HepG2 (cell line): Measurements from ENCODE around the gene GTPBP6. TPM values are rescaled to one million over a fixed set of nuclear protein-coding genes. Genes with fewer than 3 reads are reported as not detected.
"Not testable (repeated sequence)": the region's sequence is repeated elsewhere in the genome, so short reads cannot be mapped to it uniquely, and the experiment has no call there.

ENCODE experiments used
- ATAC-seq: fragments of 200-7000 bp; cut with Tn5 transposase; 3 replicates; pipeline ENCODE4 v1.9.1; 2020; ENCODE audit warnings: mild to moderate bottlenecking, moderate library complexity
- BruUV-seq: library from RNA; stranded (reverse); fragments of 400-500 nt; replicated peaks from 2 replicates; lab custom pipeline; 2021; lab: Mats Ljungman, UMichigan
- CTCF ChIA-PET: fragments of 300-600 bp; formaldehyde crosslinking; extraction: SDS; loops from one replicate; lab custom pipeline; 2021; ENCODE audit warnings: low total read pairs, inconsistent platforms, low intra/inter-chr PET ratio; lab: Yijun Ruan, JAX
- POLR2A ChIA-PET: fragments of 350-600 bp; sonication (Branson Sonifier 250); formaldehyde crosslinking; loops from one replicate; lab custom pipeline; 2020; ENCODE audit warnings: antibody characterized with exemption, inconsistent platforms; lab: Yijun Ruan, JAX
- DNase-seq: peaks from one replicate; pipeline ENCODE4 v3.0.0-alpha.2; 2015; ENCODE audit warnings: low spot score
- FAIRE-seq: peaks from 3 replicates; lab custom pipeline; 2011; peaks lifted over from hg19 to GRCh38; lab: Jason Lieb, UNC
- H2AFZ ChIP-seq: one replicate; pipeline ENCODE4 v1.6.1; 2011; ENCODE audit warnings: low read length, inconsistent platforms
- H3K27ac ChIP-seq: fragments of 300-600 bp; 3 replicates; pipeline ENCODE4 v1.8.0; 2011; ENCODE audit warnings: mixed run types, mild to moderate bottlenecking, mixed read lengths, low read length, inconsistent platforms; ENCODE audit not compliant: insufficient read depth; ENCODE audit errors: extremely low read length
- H3K27me3 ChIP-seq, 2 experiments: fragments of 200-600 bp in 1 of 2; 2 replicates in 1 of 2; 3 replicates in 1 of 2; pipeline versions ENCODE4 v1.6.0 to v1.8.0; 2011; ENCODE audit warnings: low read length in 2 of 2, mild to moderate bottlenecking in 2 of 2, moderate library complexity in 2 of 2, inconsistent platforms in 1 of 2; ENCODE audit not compliant: insufficient read depth in 2 of 2, control insufficient read depth in 1 of 2
- H3K36me3 ChIP-seq, 2 experiments: fragments of 200-600 bp in 1 of 2; replicated peaks in 1 of 2; 2 replicates in 1 of 2; 3 replicates in 1 of 2; pipeline versions ENCODE4 v1.5.1 to v1.8.0; 2011; ENCODE audit warnings: low read length in 2 of 2, inconsistent platforms in 1 of 2; ENCODE audit not compliant: insufficient read depth in 2 of 2, control insufficient read depth in 1 of 2
- H3K4me1 ChIP-seq: 2 replicates; pipeline ENCODE4 v1.5.1; 2012; ENCODE audit warnings: low read length, inconsistent platforms; ENCODE audit not compliant: insufficient read depth
- H3K4me2 ChIP-seq: 2 replicates; pipeline ENCODE4 v1.6.0; 2011; ENCODE audit warnings: low read depth, low read length, inconsistent platforms
- H3K4me3 ChIP-seq, 3 experiments: fragments of 200-600 bp in 1 of 3; sonication (generic), shearing (Covaris generic) in 1 of 3; replicated peaks in 1 of 3; 2 replicates each; pipeline ENCODE4 v1.5.1; 2011 to 2016; ENCODE audit warnings: low read length in 3 of 3, inconsistent platforms in 2 of 3, low read depth in 2 of 3, mild to moderate bottlenecking in 2 of 3, control low read depth in 1 of 3, mixed read lengths in 1 of 3; ENCODE audit not compliant: insufficient read depth in 1 of 3
- H3K79me2 ChIP-seq: one replicate; pipeline ENCODE4 v1.6.1; 2011; ENCODE audit warnings: low read length, inconsistent platforms; ENCODE audit not compliant: insufficient read depth
- H3K9ac ChIP-seq: 2 replicates; pipeline ENCODE4 v1.6.0; 2011; ENCODE audit warnings: mild to moderate bottlenecking, low read depth, low read length, inconsistent platforms; ENCODE audit not compliant: insufficient read depth
- H3K9me3 ChIP-seq: 2 replicates; pipeline ENCODE4 v1.5.1; 2012; ENCODE audit warnings: mild to moderate bottlenecking, low read length
- H4K20me1 ChIP-seq: 2 replicates; pipeline ENCODE4 v1.6.0; 2011; ENCODE audit warnings: inconsistent platforms, mild to moderate bottlenecking, low read length, moderate library complexity; ENCODE audit not compliant: insufficient read depth
- KDM1A ChIP-seq: IDR thresholded peaks from 2 replicates; pipeline ENCODE4 v1.6.1; 2016; ENCODE audit warnings: missing compliant biosample characterization
- ZNF510 ChIP-seq: sonication (generic); formaldehyde crosslinking; IDR thresholded peaks from 2 replicates; pipeline ENCODE4 v1.4.0; 2020; ENCODE audit warnings: low read depth, mild to moderate bottlenecking, missing genetic modification reagents
- ZSCAN31 ChIP-seq: sonication (generic); formaldehyde crosslinking; IDR thresholded peaks from 2 replicates; pipeline ENCODE4 v1.5.0; 2020; ENCODE audit warnings: low read depth, mild to moderate bottlenecking, missing genetic modification reagents
- WGBS: methylation state at CpG from one replicate; pipeline ENCODE4 v1.1.6; 2017; ENCODE audit warnings: low lambda C conversion rate; 5-methylcytosine and 5-hydroxymethylcytosine counted together
- in situ Hi-C: cut with HindIII; loops from 2 replicates; pipeline ENCODE4 v1.10.0; 2017; ENCODE audit warnings: low pct_unique_long_range_greater_than_20kb; ENCODE audit not compliant: extremely low pct_ligation_motif_present
- intact Hi-C: fragments of 100-400 bp; cut with micrococcal nuclease; formaldehyde crosslinking; loops from one replicate; pipeline ENCODE4 v1.10.0; 2022; ENCODE audit not compliant: unreplicated experiment
- polyA plus RNA-seq, 8 experiments: library from polyadenylated mRNA; depleted of rRNA in 3 of 8; stranded (reverse) in 7 of 8; unstranded in 1 of 8; fragments of >200 nt; fragmentation: Illumina TruSeq in 4 of 8; extraction: Trizol in 4 of 8; gene quantifications; 2 replicates each; pipeline versions ENCODE4 v1.2.1 to v1.2.3, GENCODE V29; 2011 to 2016; ENCODE audit warnings: low read depth in 4 of 8, missing spikeins in 1 of 8, mixed read lengths in 1 of 8; ENCODE audit not compliant: insufficient read depth in 1 of 8
- total RNA-seq, 5 experiments: library from RNA; depleted of rRNA; stranded (reverse); fragments of >200 nt; fragmentation: Illumina TruSeq; extraction: Trizol; gene quantifications; 2 replicates each; pipeline ENCODE4 v1.2.3, GENCODE V29; 2016; ENCODE audit warnings: low read depth in 1 of 5
- TF ChIP-seq, protein P1 (sequence below): sonication (generic); formaldehyde crosslinking; IDR thresholded peaks from 2 replicates; pipeline ENCODE4 v1.5.1; 2020; ENCODE audit warnings: mild to moderate bottlenecking, missing genetic modification reagents, moderate library complexity

The GTPBP6 gene
- total and polyA plus RNA-seq, 2 of the 13 experiments (the other 11 are each of a cell fraction or from before 2014, with no cell fraction given), result 20.2 to 39.6 TPM

DNA sequence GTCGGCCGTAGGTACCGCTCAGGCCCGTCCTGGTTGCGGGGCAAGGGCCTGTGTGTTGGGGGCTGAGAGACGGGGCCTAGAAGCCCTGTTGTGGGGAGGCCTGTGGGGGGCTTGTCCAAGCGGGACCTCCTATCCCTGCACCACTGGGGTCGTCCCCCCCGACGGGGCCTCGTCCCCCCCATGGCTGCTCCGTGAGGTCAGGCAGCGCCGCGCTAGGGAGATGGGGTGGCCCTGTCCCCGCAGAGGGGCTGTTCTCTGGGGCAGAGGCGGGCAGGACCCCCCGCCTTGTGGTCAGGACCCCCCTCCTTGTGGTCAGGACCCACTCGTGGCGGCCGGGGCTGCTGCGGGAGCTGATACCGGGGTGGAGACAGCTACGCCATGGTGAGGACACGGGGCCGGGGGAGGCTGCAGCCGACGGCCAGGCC is 12.1 kb upstream of the GTPBP6 start (continued):
- TF ChIP-seq, protein P1, sequence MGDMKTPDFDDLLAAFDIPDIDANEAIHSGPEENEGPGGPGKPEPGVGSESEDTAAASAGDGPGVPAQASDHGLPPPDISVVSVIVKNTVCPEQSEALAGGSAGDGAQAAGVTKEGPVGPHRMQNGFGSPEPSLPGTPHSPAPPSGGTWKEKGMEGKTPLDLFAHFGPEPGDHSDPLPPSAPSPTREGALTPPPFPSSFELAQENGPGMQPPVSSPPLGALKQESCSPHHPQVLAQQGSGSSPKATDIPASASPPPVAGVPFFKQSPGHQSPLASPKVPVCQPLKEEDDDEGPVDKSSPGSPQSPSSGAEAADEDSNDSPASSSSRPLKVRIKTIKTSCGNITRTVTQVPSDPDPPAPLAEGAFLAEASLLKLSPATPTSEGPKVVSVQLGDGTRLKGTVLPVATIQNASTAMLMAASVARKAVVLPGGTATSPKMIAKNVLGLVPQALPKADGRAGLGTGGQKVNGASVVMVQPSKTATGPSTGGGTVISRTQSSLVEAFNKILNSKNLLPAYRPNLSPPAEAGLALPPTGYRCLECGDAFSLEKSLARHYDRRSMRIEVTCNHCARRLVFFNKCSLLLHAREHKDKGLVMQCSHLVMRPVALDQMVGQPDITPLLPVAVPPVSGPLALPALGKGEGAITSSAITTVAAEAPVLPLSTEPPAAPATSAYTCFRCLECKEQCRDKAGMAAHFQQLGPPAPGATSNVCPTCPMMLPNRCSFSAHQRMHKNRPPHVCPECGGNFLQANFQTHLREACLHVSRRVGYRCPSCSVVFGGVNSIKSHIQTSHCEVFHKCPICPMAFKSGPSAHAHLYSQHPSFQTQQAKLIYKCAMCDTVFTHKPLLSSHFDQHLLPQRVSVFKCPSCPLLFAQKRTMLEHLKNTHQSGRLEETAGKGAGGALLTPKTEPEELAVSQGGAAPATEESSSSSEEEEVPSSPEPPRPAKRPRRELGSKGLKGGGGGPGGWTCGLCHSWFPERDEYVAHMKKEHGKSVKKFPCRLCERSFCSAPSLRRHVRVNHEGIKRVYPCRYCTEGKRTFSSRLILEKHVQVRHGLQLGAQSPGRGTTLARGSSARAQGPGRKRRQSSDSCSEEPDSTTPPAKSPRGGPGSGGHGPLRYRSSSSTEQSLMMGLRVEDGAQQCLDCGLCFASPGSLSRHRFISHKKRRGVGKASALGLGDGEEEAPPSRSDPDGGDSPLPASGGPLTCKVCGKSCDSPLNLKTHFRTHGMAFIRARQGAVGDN (CRISPR knock-in tag), result 0 out of 2 replicates have a peak, but pooled peaks have one; percentile 6
- TF ChIP-seq KDM1A, result no peak
- TF ChIP-seq ZNF510 (CRISPR knock-in tag), result no peak
- no peak for TF ChIP-seq ZSCAN31 (CRISPR knock-in tag)

DNA sequence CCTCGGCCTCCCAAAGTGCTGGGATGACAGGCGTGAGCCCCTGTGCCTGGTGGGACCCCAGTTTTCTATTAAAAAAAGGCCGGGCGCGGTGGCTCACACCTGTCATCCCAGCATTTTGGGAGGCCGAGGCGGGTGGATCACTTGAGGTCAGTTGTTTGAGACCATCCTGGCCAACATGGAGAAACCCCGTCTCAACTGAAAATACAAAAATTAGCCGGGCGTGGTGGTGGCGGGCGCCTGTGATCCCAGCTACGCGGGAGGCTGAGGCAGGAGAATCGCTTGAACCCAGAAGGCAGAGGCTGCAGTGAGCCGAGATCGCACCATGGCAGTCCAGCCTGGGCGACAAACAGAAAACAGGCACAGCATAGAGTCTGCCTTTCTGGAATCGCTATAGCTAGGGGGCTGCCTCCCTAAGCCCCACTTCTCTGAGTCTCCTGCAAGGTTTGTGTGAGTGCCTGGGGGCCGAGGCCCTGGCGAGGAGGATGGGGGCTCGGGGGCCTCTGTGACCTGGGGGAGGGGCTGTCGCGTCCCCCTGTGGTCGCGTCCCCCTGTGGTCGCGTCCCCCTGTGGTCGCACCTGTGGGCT is 11.6 kb upstream of the GTPBP6 start:
- H3K9ac ChIP-seq, H3K4me2 ChIP-seq, H3K36me3 ChIP-seq, H3K27me3 ChIP-seq, H3K4me3 ChIP-seq, CTCF ChIA-PET, H3K9me3 ChIP-seq, H3K27ac ChIP-seq, H4K20me1 ChIP-seq, POLR2A ChIA-PET, in situ Hi-C loops, H2AFZ ChIP-seq, BruUV-seq, H3K79me2 ChIP-seq, H3K4me1 ChIP-seq, DNase-seq, intact Hi-C loops, FAIRE-seq: not testable (repeated sequence)
- 80% methylated on average over 18 of the region's 29 CpGs for WGBS
- peak; percentile 22 for ATAC-seq
